OCI-LY3 (cell line): ENCODE measurements around the gene ABL2.
A peak's percentile ranks its signal among the peaks of the same experiment; 100 is the strongest.
"Not testable (repeated sequence)": the region's sequence is repeated elsewhere in the genome, so short reads cannot be mapped to it uniquely, and the experiment has no call there.

Source experiments
- H2AFZ ChIP-seq: fragments of 200-600, 300-600 bp; shearing (Covaris generic); 2 replicates; pipeline ENCODE4 v1.6.0; 2014; ENCODE audit warnings: antibody characterized with exemption, low read depth, low read length
- H3K27ac ChIP-seq: fragments of 200-600, 300-600 bp; sonication (generic); 2 replicates; pipeline ENCODE4 v1.5.1; 2014; ENCODE audit warnings: mild to moderate bottlenecking, low read length, moderate library complexity, mixed read lengths
- H3K27me3 ChIP-seq: fragments of 200-600, 300-600 bp; sonication (generic); 2 replicates; pipeline ENCODE4 v1.6.1; 2014; ENCODE audit warnings: low read depth, low read length, mixed read lengths
- H3K36me3 ChIP-seq: fragments of 200-600, 300-600 bp; sonication (generic); replicated peaks from 2 replicates; pipeline ENCODE3; 2014; ENCODE audit warnings: low read depth, low read length, mixed read lengths
- H3K4me1 ChIP-seq: fragments of 300-600, 200-600 bp; sonication (generic); 2 replicates; pipeline ENCODE4 v1.6.1; 2014; ENCODE audit warnings: low read length, mixed read lengths
- H3K4me2 ChIP-seq: fragments of 200-600, 300-600 bp; sonication (generic); 2 replicates; pipeline ENCODE4 v1.6.1; 2014; ENCODE audit warnings: low read length, mixed read lengths
- H3K4me3 ChIP-seq: fragments of 300-600, 200-600 bp; sonication (generic); 2 replicates; pipeline ENCODE4 v1.5.1; 2014; ENCODE audit warnings: antibody characterized with exemption, mild to moderate bottlenecking, low read length, moderate library complexity
- H3K79me2 ChIP-seq: fragments of 300-600, 200-600 bp; shearing (Covaris generic); 2 replicates; pipeline ENCODE4 v1.6.1; 2014; ENCODE audit warnings: mild to moderate bottlenecking, low read length, mixed read lengths
- H3K9ac ChIP-seq: fragments of 300-600, 200-600 bp; shearing (Covaris generic); 2 replicates; pipeline ENCODE4 v1.6.0; 2014; ENCODE audit warnings: mild to moderate bottlenecking, low read length, moderate library complexity
- H3K9me3 ChIP-seq: fragments of 200-600, 300-600 bp; shearing (Covaris generic); 2 replicates; pipeline ENCODE4 v1.6.1; 2014; ENCODE audit warnings: low read length, mixed read lengths; ENCODE audit not compliant: insufficient read depth
- H4K20me1 ChIP-seq: fragments of 200-600, 300-600 bp; sonication (generic); 2 replicates; pipeline ENCODE4 v1.6.1; 2016; ENCODE audit warnings: low read length, mixed read lengths; ENCODE audit not compliant: insufficient read depth
- EZH2phosphoT487 ChIP-seq: fragments of 200-600 bp; shearing (Covaris generic); IDR thresholded peaks from 2 replicates; pipeline ENCODE4 v1.6.1; 2018; ENCODE audit warnings: antibody characterized with exemption, mixed run types, low read depth
- TF ChIP-seq, protein P1 (sequence below): fragments of 200-600, 300-600 bp; sonication (generic); IDR thresholded peaks from 2 replicates; pipeline ENCODE4 v1.5.1; 2014; ENCODE audit warnings: antibody characterized with exemption, low read length, low read depth

The ABL2 gene

DNA sequence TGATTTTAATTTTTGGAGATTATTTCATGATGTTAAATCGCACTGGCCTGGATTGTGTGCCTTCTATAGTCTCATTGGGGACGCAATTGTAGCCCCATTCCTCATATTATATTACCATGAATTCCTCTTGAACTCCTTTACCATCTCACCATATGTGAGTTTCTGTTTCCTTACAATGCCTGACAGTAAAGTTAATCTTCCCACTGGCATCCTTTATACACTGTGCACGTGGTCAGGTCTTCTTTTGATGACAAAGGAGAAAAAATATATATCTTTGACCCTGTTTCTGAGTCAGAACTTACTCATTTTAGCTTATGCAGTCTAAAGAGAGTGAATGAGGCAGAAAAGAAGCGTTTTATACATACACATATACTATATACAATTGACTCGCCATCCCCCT lies 774 bp upstream of the ABL2 start:
- Histone ChIP-seq H4K20me1 (0 out of 2 replicates have a peak, but pooled peaks cover 2% of the 10 kb centered on the region), H3K9ac (peak overlapping the region; percentile 69), H3K79me2 (peaks cover 39% of the 10 kb centered on the region), H2AFZ (peak overlapping the region; percentile 99), H3K4me1 (peaks cover 24% of the 10 kb centered on the region), H3K27ac (no peak overlapping the region), H3K4me3 (peak overlapping the region; percentile 93), H3K27me3 (no peaks in the 10 kb centered on the region), H3K4me2 (peak overlapping the region; percentile 91), H3K36me3 (peaks cover 8% of the 10 kb centered on the region), H3K9me3 (no peaks in the 10 kb centered on the region)
- TF ChIP-seq, protein P1, sequence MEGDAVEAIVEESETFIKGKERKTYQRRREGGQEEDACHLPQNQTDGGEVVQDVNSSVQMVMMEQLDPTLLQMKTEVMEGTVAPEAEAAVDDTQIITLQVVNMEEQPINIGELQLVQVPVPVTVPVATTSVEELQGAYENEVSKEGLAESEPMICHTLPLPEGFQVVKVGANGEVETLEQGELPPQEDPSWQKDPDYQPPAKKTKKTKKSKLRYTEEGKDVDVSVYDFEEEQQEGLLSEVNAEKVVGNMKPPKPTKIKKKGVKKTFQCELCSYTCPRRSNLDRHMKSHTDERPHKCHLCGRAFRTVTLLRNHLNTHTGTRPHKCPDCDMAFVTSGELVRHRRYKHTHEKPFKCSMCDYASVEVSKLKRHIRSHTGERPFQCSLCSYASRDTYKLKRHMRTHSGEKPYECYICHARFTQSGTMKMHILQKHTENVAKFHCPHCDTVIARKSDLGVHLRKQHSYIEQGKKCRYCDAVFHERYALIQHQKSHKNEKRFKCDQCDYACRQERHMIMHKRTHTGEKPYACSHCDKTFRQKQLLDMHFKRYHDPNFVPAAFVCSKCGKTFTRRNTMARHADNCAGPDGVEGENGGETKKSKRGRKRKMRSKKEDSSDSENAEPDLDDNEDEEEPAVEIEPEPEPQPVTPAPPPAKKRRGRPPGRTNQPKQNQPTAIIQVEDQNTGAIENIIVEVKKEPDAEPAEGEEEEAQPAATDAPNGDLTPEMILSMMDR = no peak
- TF ChIP-seq EZH2phosphoT487 = no peak

DNA sequence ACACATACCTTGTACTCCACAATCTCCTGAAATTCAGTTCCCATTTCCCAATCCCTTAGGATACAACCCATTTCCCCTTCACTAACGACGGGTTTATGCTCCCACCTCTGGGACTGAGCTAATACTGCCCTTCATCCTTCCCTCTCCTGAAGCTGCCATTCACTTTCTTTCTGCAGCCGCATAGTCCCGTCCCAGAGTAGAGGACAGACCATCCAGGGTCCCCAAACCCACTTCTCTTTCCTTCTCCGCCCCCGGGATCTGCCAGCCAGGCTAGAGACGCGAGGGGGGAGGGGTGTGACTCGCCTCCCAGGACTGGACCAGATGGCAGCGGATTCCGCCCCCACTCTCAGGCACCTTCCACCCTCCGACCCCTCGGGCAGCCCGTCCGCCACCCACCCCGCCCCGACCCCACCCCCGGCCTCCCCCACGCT lies 679 bp downstream of the ABL2 start:
- peaks cover 8% of the 10 kb centered on the region for H3K36me3 ChIP-seq
- no peak overlapping the region for H3K27ac ChIP-seq
- H3K79me2 ChIP-seq = peaks cover 52% of the 10 kb centered on the region
- no peaks in the 10 kb centered on the region for H3K9me3 ChIP-seq
- peak overlapping the region; percentile 85 for H3K4me2 ChIP-seq
- H2AFZ ChIP-seq = no peak overlapping the region
- TF ChIP-seq EZH2phosphoT487 = no peak
- TF ChIP-seq, protein P1 = no peak
- peak overlapping the region; percentile 89 for H3K9ac ChIP-seq
- 0 out of 2 replicates have a peak, but pooled peaks cover 2% of the 10 kb centered on the region for H4K20me1 ChIP-seq
- no peaks in the 10 kb centered on the region for H3K27me3 ChIP-seq
- peak overlapping the region; percentile 93 for H3K4me3 ChIP-seq
- peaks cover 32% of the 10 kb centered on the region for H3K4me1 ChIP-seq

- peaks cover 69% of the 10 kb centered on the region for H3K79me2 ChIP-seq
- TF ChIP-seq, protein P1 = no peak
- no peak for TF ChIP-seq EZH2phosphoT487
- no peak overlapping the region for H3K4me3 ChIP-seq
- H3K9ac ChIP-seq = no peak overlapping the region
- H3K36me3 ChIP-seq = peaks cover 11% of the 10 kb centered on the region
- H3K4me2 ChIP-seq = no peak overlapping the region
- no peaks in the 10 kb centered on the region for H3K27me3 ChIP-seq
- H3K27ac ChIP-seq = no peak overlapping the region
- peaks cover 32% of the 10 kb centered on the region for H3K4me1 ChIP-seq
- H2AFZ ChIP-seq = no peak overlapping the region
- no peaks in the 10 kb centered on the region for H3K9me3 ChIP-seq
- H4K20me1 ChIP-seq = 0 out of 2 replicates have a peak, but pooled peaks cover 2% of the 10 kb centered on the region
These were observed 2.7 kb downstream of the ABL2 start for GRCh38 chr1:179226738-179227137.

- H3K4me2 ChIP-seq, H3K9ac ChIP-seq, H3K4me3 ChIP-seq, H4K20me1 ChIP-seq, H2AFZ ChIP-seq, H3K27me3 ChIP-seq, H3K27ac ChIP-seq, H3K9me3 ChIP-seq: not testable (repeated sequence)
- peaks cover 75% of the 10 kb centered on the region for H3K79me2 ChIP-seq
- H3K36me3 ChIP-seq = peaks cover 11% of the 10 kb centered on the region
- peaks cover 23% of the 10 kb centered on the region for H3K4me1 ChIP-seq
These were observed 5.0 kb downstream of the ABL2 start for GRCh38 chr1:179224466-179224865.

- peaks cover 64% of the 10 kb centered on the region for H3K79me2 ChIP-seq
- not testable (repeated sequence) for H3K36me3 ChIP-seq, H3K27ac ChIP-seq, H2AFZ ChIP-seq, H3K4me2 ChIP-seq, H3K9me3 ChIP-seq, H3K9ac ChIP-seq, H3K27me3 ChIP-seq, H3K4me3 ChIP-seq, H4K20me1 ChIP-seq
- peaks cover 16% of the 10 kb centered on the region for H3K4me1 ChIP-seq
These were observed 8.4 kb downstream of the ABL2 start for GRCh38 chr1:179221121-179221520.
